ENCODE measurements around the gene RAB3GAP1. TPM values are rescaled to one million over a fixed set of nuclear protein-coding genes. Genes with fewer than 3 reads are reported as not detected.

Gene RAB3GAP1
- total RNA-seq, 1 experiment from 2014 or later = 38.9 TPM

GRCh38 chr2:135187270-135187669, 135.2 kb downstream of the RAB3GAP1 start:
- intact Hi-C loops (cut with micrococcal nuclease; ENCODE audit: unreplicated experiment) = no loop called here
- Histone ChIP-seq H3K4me3 (ENCODE audit: low read depth, low read length, poor library complexity, severe bottlenecking) (no peak overlapping the region), H3K9me3 (ENCODE audit: low read depth, low read length, poor library complexity, severe bottlenecking) (peaks cover 9% of the 10 kb centered on the region), H3K4me1 (ENCODE audit: insufficient read depth, low read length, poor library complexity, severe bottlenecking) (peaks cover 6% of the 10 kb centered on the region), H3K27me3 (replicated peaks; ENCODE audit: insufficient read depth, low read depth, low read length, poor library complexity) (no peaks in the 10 kb centered on the region), H3K36me3 (ENCODE audit: insufficient read depth, low read length, poor library complexity, severe bottlenecking) (no peaks in the 10 kb centered on the region), H3K27ac (ENCODE audit: low read depth, low read length, poor library complexity, severe bottlenecking) (no peak overlapping the region)
- DNase-seq (ENCODE audit: low spot score) = no peak
- CTCF ChIA-PET = no interaction called here
- no TSS peak for BruUV-seq (replicated peaks)
- TF ChIP-seq EZH2 (IDR thresholded peaks at IDR 0.05; ENCODE audit: borderline replicate concordance, low read depth, low read length, poor library complexity, severe bottlenecking) (no peak), CTCF (conservative IDR thresholded peaks at IDR 0.05; ENCODE audit: low read depth, low read length) (no peak)
- POLR2A ChIA-PET (ENCODE audit: low non-redundant PET) = no interaction called here

- Histone ChIP-seq H3K9me3 (ENCODE audit: low read depth, low read length, poor library complexity, severe bottlenecking) (peaks cover 9% of the 10 kb centered on the region), H3K36me3 (ENCODE audit: insufficient read depth, low read length, poor library complexity, severe bottlenecking) (no peaks in the 10 kb centered on the region), H3K27me3 (replicated peaks; ENCODE audit: insufficient read depth, low read depth, low read length, poor library complexity) (no peaks in the 10 kb centered on the region), H3K4me1 (ENCODE audit: insufficient read depth, low read length, poor library complexity, severe bottlenecking) (peaks cover 6% of the 10 kb centered on the region), H3K27ac (ENCODE audit: low read depth, low read length, poor library complexity, severe bottlenecking) (no peak overlapping the region), H3K4me3 (ENCODE audit: low read depth, low read length, poor library complexity, severe bottlenecking) (no peak overlapping the region)
- ChIA-PET CTCF (no interaction called here), POLR2A (ENCODE audit: low non-redundant PET) (interaction anchor here (0.7 kb wide), 1 partner anchor 11 kb away, joined by 4 read pairs; no protein-coding TSS in a partner anchor)
- no TSS peak for BruUV-seq (replicated peaks)
- DNase-seq (ENCODE audit: low spot score) = no peak
- TF ChIP-seq CTCF (conservative IDR thresholded peaks at IDR 0.05; ENCODE audit: low read depth, low read length) = no peak
- TF ChIP-seq EZH2 (IDR thresholded peaks at IDR 0.05; ENCODE audit: borderline replicate concordance, low read depth, low read length, poor library complexity, severe bottlenecking) = no peak
- intact Hi-C loops (cut with micrococcal nuclease; ENCODE audit: unreplicated experiment) = no loop called here
These were observed 137.1 kb downstream of the RAB3GAP1 start for GRCh38 chr2:135189148-135189547.

- Histone ChIP-seq H3K27me3 (replicated peaks; ENCODE audit: insufficient read depth, low read depth, low read length, poor library complexity) (no peaks in the 10 kb centered on the region), H3K4me3 (ENCODE audit: low read depth, low read length, poor library complexity, severe bottlenecking) (no peak overlapping the region), H3K4me1 (ENCODE audit: insufficient read depth, low read length, poor library complexity, severe bottlenecking) (peaks cover 6% of the 10 kb centered on the region), H3K36me3 (ENCODE audit: insufficient read depth, low read length, poor library complexity, severe bottlenecking) (no peaks in the 10 kb centered on the region), H3K27ac (ENCODE audit: low read depth, low read length, poor library complexity, severe bottlenecking) (no peak overlapping the region), H3K9me3 (ENCODE audit: low read depth, low read length, poor library complexity, severe bottlenecking) (peaks cover 9% of the 10 kb centered on the region)
- BruUV-seq (replicated peaks) = no TSS peak
- ChIA-PET POLR2A (ENCODE audit: low non-redundant PET) (no interaction called here), CTCF (no interaction called here)
- intact Hi-C loops (cut with micrococcal nuclease; ENCODE audit: unreplicated experiment) = no loop called here
- no peak for TF ChIP-seq CTCF (conservative IDR thresholded peaks at IDR 0.05; ENCODE audit: low read depth, low read length)
- TF ChIP-seq EZH2 (IDR thresholded peaks at IDR 0.05; ENCODE audit: borderline replicate concordance, low read depth, low read length, poor library complexity, severe bottlenecking) = no peak
- no peak for DNase-seq (ENCODE audit: low spot score)
These were observed 138.7 kb downstream of the RAB3GAP1 start for GRCh38 chr2:135190799-135191198.
